Uterus (tissue), 4 donors: ENCODE measurements around the gene MAPK10. TPM values are rescaled to one million over a fixed set of nuclear protein-coding genes. Genes with fewer than 3 reads are reported as not detected.

ENCODE experiments used
- DNase-seq, 2 donors: peaks; one replicate each; pipeline ENCODE4 v3.0.0-alpha.2; 2019 to 2020
- H3K27ac ChIP-seq, 2 donors: fragments of 200-600 bp; sonication (generic); 1 replicate in 1 of 2; 2 replicates in 1 of 2; pipeline ENCODE4 v1.5.1; 2016 to 2018
- H3K27me3 ChIP-seq, 2 donors: fragments of 200-600 bp; sonication (generic); one replicate each; pipeline ENCODE4 v1.5.1; 2018 to 2019; ENCODE audit warnings: control low read depth in 1 of 2
- H3K36me3 ChIP-seq, 2 donors: fragments of 200-600 bp; sonication (generic); one replicate each; pipeline ENCODE4 v1.5.1; 2019; ENCODE audit warnings: control low read depth in 1 of 2
- H3K4me1 ChIP-seq, 2 donors: fragments of 200-600 bp; sonication (generic); one replicate each; pipeline ENCODE4 v1.5.1; 2018 to 2019; ENCODE audit warnings: control low read depth in 1 of 2
- H3K4me3 ChIP-seq, 2 donors: fragments of 200-600 bp; sonication (generic); 1 replicate in 1 of 2; 2 replicates in 1 of 2; pipeline ENCODE4 v1.5.1; 2018 to 2019; ENCODE audit warnings: mild to moderate bottlenecking in 1 of 2
- H3K9me3 ChIP-seq, 2 donors: fragments of 200-600 bp; sonication (generic); one replicate each; pipeline ENCODE4 v1.5.1; 2019; ENCODE audit warnings: control low read depth in 1 of 2
- POLR2A ChIP-seq, 2 donors: fragments of 450-650 bp; IDR thresholded peaks; one replicate each; pipeline ENCODE4 v1.6.1; 2016; ENCODE audit warnings: antibody characterized with exemption in 2 of 2, mild to moderate bottlenecking in 1 of 2, moderate library complexity in 1 of 2
- intact Hi-C: fragments of 100-400 bp; cut with DNase I; formaldehyde crosslinking; loops from one replicate; pipeline ENCODE4 v1.15.1; 2023; ENCODE audit warnings: low total_unique reads
- total RNA-seq, 4 donors: library from RNA; depleted of rRNA in 3 of 4; stranded (reverse); fragments of >200 nt in 3 of 4; gene quantifications; one replicate each; pipeline versions ENCODE4 v1.1.0 to v1.2.4, GENCODE V29; 2014 to 2023
- TF ChIP-seq, protein P1 (sequence below), 4 experiments: fragments of 200-600 bp in 2 of 4; fragments of 450-650 bp in 2 of 4; sonication (generic) in 2 of 4; IDR thresholded peaks; one replicate each; pipeline ENCODE4 v1.5.1; 2016 to 2019; ENCODE audit warnings: antibody characterized with exemption in 4 of 4, mild to moderate bottlenecking in 2 of 4, moderate library complexity in 1 of 4
- donor health status: DM: yes; HTN: yes; CAD: no.

Gene MAPK10
- total RNA-seq, 4 donors from 2014 or later, result 38.2 to 144 (median 73.0) TPM

GRCh38 chr4:86015412-86016350 is 344.2 kb downstream of the MAPK10 start:
- no peak overlapping the region for H3K27ac ChIP-seq
- TF ChIP-seq, protein P1, sequence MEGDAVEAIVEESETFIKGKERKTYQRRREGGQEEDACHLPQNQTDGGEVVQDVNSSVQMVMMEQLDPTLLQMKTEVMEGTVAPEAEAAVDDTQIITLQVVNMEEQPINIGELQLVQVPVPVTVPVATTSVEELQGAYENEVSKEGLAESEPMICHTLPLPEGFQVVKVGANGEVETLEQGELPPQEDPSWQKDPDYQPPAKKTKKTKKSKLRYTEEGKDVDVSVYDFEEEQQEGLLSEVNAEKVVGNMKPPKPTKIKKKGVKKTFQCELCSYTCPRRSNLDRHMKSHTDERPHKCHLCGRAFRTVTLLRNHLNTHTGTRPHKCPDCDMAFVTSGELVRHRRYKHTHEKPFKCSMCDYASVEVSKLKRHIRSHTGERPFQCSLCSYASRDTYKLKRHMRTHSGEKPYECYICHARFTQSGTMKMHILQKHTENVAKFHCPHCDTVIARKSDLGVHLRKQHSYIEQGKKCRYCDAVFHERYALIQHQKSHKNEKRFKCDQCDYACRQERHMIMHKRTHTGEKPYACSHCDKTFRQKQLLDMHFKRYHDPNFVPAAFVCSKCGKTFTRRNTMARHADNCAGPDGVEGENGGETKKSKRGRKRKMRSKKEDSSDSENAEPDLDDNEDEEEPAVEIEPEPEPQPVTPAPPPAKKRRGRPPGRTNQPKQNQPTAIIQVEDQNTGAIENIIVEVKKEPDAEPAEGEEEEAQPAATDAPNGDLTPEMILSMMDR (IDR thresholded peaks at IDR 0.05), result no peak
- TF ChIP-seq POLR2A (IDR thresholded peaks at IDR 0.05), result no peak
- no peaks in the 10 kb centered on the region for H3K9me3 ChIP-seq
- H3K4me1 ChIP-seq, result peaks cover 0 to 5% of the 10 kb centered on the region in 2 donors
- no peak overlapping the region for H3K4me3 ChIP-seq
- DNase-seq, result no peak
- intact Hi-C loops, result no loop called here
- H3K27me3 ChIP-seq, result no peaks in the 10 kb centered on the region
- H3K36me3 ChIP-seq, result no peaks in the 10 kb centered on the region

DNA sequence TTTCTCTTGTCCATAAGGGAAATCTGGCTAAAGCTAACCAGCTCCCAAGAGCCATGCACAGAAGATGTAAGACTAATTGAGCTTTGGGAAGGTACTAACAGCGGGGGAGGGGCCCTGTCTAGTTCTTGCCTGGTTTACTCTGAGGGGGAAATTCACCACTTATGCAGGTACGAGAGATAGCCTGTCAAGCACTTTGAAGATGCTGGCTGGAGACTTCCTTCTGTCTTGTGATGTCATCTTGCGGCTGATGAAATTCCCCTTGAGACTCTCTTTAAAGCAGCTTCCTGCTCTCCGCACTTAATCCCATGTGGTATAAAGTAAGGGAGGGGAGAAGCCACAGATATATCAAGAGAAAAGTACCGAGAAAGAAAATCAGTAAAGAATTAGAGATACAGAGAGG is 345.3 kb downstream of the MAPK10 start:
- peaks cover 0 to 5% of the 10 kb centered on the region in 2 donors for H3K4me1 ChIP-seq
- no peaks in the 10 kb centered on the region for H3K27me3 ChIP-seq
- no peaks in the 10 kb centered on the region for H3K36me3 ChIP-seq
- DNase-seq, result no peak
- intact Hi-C loops, result no loop called here
- H3K9me3 ChIP-seq, result no peaks in the 10 kb centered on the region
- TF ChIP-seq, protein P1 (IDR thresholded peaks at IDR 0.05), result no peak
- TF ChIP-seq POLR2A (IDR thresholded peaks at IDR 0.05), result no peak
- no peak overlapping the region for H3K27ac ChIP-seq
- no peak overlapping the region for H3K4me3 ChIP-seq

GRCh38 chr4:86013621-86014020 is 346.2 kb downstream of the MAPK10 start:
- no peak overlapping the region for H3K27ac ChIP-seq
- no peaks in the 10 kb centered on the region for H3K36me3 ChIP-seq
- no peak for TF ChIP-seq POLR2A (IDR thresholded peaks at IDR 0.05)
- TF ChIP-seq, protein P1 (IDR thresholded peaks at IDR 0.05), result no peak
- intact Hi-C loops, result no loop called here
- H3K27me3 ChIP-seq, result no peaks in the 10 kb centered on the region
- H3K4me3 ChIP-seq, result no peak overlapping the region
- H3K9me3 ChIP-seq, result no peaks in the 10 kb centered on the region
- peaks cover 0 to 5% of the 10 kb centered on the region in 2 donors for H3K4me1 ChIP-seq
- DNase-seq, result no peak

GRCh38 chr4:86011117-86011516 is 348.7 kb downstream of the MAPK10 start:
- Histone ChIP-seq H3K27me3 (no peaks in the 10 kb centered on the region), H3K4me1 (peaks cover 0 to 5% of the 10 kb centered on the region in 2 donors), H3K27ac (no peak overlapping the region), H3K36me3 (no peaks in the 10 kb centered on the region), H3K9me3 (no peaks in the 10 kb centered on the region), H3K4me3 (no peak overlapping the region)
- no peak for DNase-seq
- intact Hi-C loops, result no loop called here
- TF ChIP-seq, protein P1 (IDR thresholded peaks at IDR 0.05), result no peak
- TF ChIP-seq POLR2A (IDR thresholded peaks at IDR 0.05), result no peak

DNA sequence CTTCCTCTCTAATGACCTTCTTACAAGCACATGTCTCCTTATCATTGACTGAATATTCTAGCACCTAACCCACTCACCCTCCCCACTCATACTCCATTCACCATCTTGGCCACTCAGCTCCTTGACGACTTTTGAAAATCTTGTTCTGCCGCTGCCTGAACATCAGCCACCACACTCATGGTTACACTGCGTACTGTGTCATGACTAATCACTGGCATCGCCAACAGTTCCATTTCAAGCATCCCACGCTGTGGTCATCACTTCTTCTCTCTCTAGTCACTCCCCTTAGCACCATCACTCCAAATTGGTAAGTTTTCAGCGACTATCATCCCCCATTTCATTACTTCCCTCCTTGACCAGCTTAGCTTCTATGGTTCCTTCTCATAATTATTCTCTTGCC is 352.8 kb downstream of the MAPK10 start:
- Histone ChIP-seq H3K27me3 (no peaks in the 10 kb centered on the region), H3K4me3 (no peak overlapping the region), H3K4me1 (peaks cover 0 to 5% of the 10 kb centered on the region in 2 donors), H3K36me3 (no peaks in the 10 kb centered on the region), H3K9me3 (no peaks in the 10 kb centered on the region), H3K27ac (no peak overlapping the region)
- intact Hi-C loops, result no loop called here
- TF ChIP-seq, protein P1 (IDR thresholded peaks at IDR 0.05), result no peak
- TF ChIP-seq POLR2A (IDR thresholded peaks at IDR 0.05), result no peak
- no peak for DNase-seq
